Measurements from ENCODE around the gene NUPR1. TPM values are rescaled to one million over a fixed set of nuclear protein-coding genes. Genes with fewer than 3 reads are reported as not detected.

The NUPR1 gene
- polyA plus RNA-seq, 1 donor (not counting 4 experiments of a cell fraction or from before 2014, with no cell fraction given) = 126 TPM

- Histone ChIP-seq H3K79me2 (ENCODE audit: control insufficient read depth, insufficient read depth, low read length) (no peaks in the 10 kb centered on the region), H3K9me1 (ENCODE audit: control insufficient read depth, extremely low read depth, insufficient read depth, low read length) (no peaks in the 10 kb centered on the region), H3K9me3 (ENCODE audit: control insufficient read depth, low read depth, low read length) (no peaks in the 10 kb centered on the region), H3K9ac (ENCODE audit: control insufficient read depth, extremely low read depth, insufficient read depth, low read length) (no peak overlapping the region), H3K4me3 (ENCODE audit: control insufficient read depth in 2 of 3, extremely low read depth in 1 of 3, insufficient read depth in 2 of 3, low read depth in 1 of 3, low read length in 3 of 3) (no peak overlapping the region), H3K4me1 (ENCODE audit: control insufficient read depth, extremely low read depth, insufficient read depth, low read length) (peaks cover 6% of the 10 kb centered on the region), H3K27me3 (ENCODE audit: control insufficient read depth, extremely low read depth, insufficient read depth, low read length) (no peaks in the 10 kb centered on the region), H3K27ac (ENCODE audit: control insufficient read depth, insufficient read depth, low read length) (no peak overlapping the region), H4K20me1 (ENCODE audit: control insufficient read depth, extremely low read depth, insufficient read depth, low read length) (no peaks in the 10 kb centered on the region), H2AFZ (ENCODE audit: control insufficient read depth, low read length) (no peak overlapping the region), H3K36me3 (ENCODE audit: control insufficient read depth in 2 of 2, extremely low read depth in 1 of 2, insufficient read depth in 2 of 2, low read length in 2 of 2) (peaks cover 6 to 7% of the 10 kb centered on the region in 2 experiments), H3K4me2 (ENCODE audit: control insufficient read depth, extremely low read depth, insufficient read depth, low read depth, low read length) (no peak overlapping the region)
- TF ChIP-seq CTCF (optimal IDR thresholded peaks at IDR 0.05 in 1 of 3, IDR thresholded peaks at IDR 0.05 in 1 of 3, conservative IDR thresholded peaks at IDR 0.05 in 1 of 3; ENCODE audit: extremely low read depth in 1 of 3, insufficient read depth in 2 of 3, low read length in 3 of 3) (no peak), EZH2 (IDR thresholded peaks at IDR 0.05; ENCODE audit: low read length) (no peak)
- DNase-seq (ENCODE audit: low read depth, low spot score) = no peak
- no peak for FAIRE-seq
- dilution Hi-C loops (cut with MboI; ENCODE audit: extremely low pct_ligation_motif_present, low sequenced_read_pairs) = no loop called here
Observed at GRCh38 chr16:28586466-28586865, 47.7 kb upstream of the NUPR1 start.

GRCh38 chr16:28585674-28586073 is 46.9 kb upstream of the NUPR1 start:
- no peaks in the 10 kb centered on the region for H4K20me1 ChIP-seq (ENCODE audit: control insufficient read depth, extremely low read depth, insufficient read depth, low read length)
- H2AFZ ChIP-seq (ENCODE audit: control insufficient read depth, low read length) = no peak overlapping the region
- H3K9me1 ChIP-seq (ENCODE audit: control insufficient read depth, extremely low read depth, insufficient read depth, low read length) = no peaks in the 10 kb centered on the region
- no peak overlapping the region for H3K4me2 ChIP-seq (ENCODE audit: control insufficient read depth, extremely low read depth, insufficient read depth, low read depth, low read length)
- no peaks in the 10 kb centered on the region for H3K79me2 ChIP-seq (ENCODE audit: control insufficient read depth, insufficient read depth, low read length)
- peaks cover 7% of the 10 kb centered on the region in 2 experiments for H3K36me3 ChIP-seq (ENCODE audit: control insufficient read depth in 2 of 2, extremely low read depth in 1 of 2, insufficient read depth in 2 of 2, low read length in 2 of 2)
- dilution Hi-C loops (cut with MboI; ENCODE audit: extremely low pct_ligation_motif_present, low sequenced_read_pairs) = no loop called here
- no peaks in the 10 kb centered on the region for H3K9me3 ChIP-seq (ENCODE audit: control insufficient read depth, low read depth, low read length)
- peaks cover 6% of the 10 kb centered on the region for H3K4me1 ChIP-seq (ENCODE audit: control insufficient read depth, extremely low read depth, insufficient read depth, low read length)
- no peak overlapping the region for H3K9ac ChIP-seq (ENCODE audit: control insufficient read depth, extremely low read depth, insufficient read depth, low read length)
- H3K4me3 ChIP-seq (ENCODE audit: control insufficient read depth in 2 of 3, extremely low read depth in 1 of 3, insufficient read depth in 2 of 3, low read depth in 1 of 3, low read length in 3 of 3) = no peak overlapping the region
- H3K27me3 ChIP-seq (ENCODE audit: control insufficient read depth, extremely low read depth, insufficient read depth, low read length) = no peaks in the 10 kb centered on the region
- no peak for TF ChIP-seq EZH2 (IDR thresholded peaks at IDR 0.05; ENCODE audit: low read length)
- no peak for TF ChIP-seq CTCF (optimal IDR thresholded peaks at IDR 0.05 in 1 of 3, IDR thresholded peaks at IDR 0.05 in 1 of 3, conservative IDR thresholded peaks at IDR 0.05 in 1 of 3; ENCODE audit: extremely low read depth in 1 of 3, insufficient read depth in 2 of 3, low read length in 3 of 3)
- no peak overlapping the region for H3K27ac ChIP-seq (ENCODE audit: control insufficient read depth, insufficient read depth, low read length)
- no peak for FAIRE-seq
- DNase-seq (ENCODE audit: low read depth, low spot score) = no peak
